GM19239 (cell line): Measurements from ENCODE around the gene BRIP1.
"Not testable (repeated sequence)": the region's sequence is repeated elsewhere in the genome, so short reads cannot be mapped to it uniquely, and the experiment has no call there.

ENCODE experiments used
- DNase-seq: peaks from one replicate; pipeline ENCODE4 v3.0.0; 2011; ENCODE audit warnings: low spot score; ENCODE audit not compliant: insufficient read length
- FAIRE-seq: peaks from 2 replicates; lab custom pipeline; 2011; peaks lifted over from hg19 to GRCh38; lab: Jason Lieb, UNC

The BRIP1 gene

DNA sequence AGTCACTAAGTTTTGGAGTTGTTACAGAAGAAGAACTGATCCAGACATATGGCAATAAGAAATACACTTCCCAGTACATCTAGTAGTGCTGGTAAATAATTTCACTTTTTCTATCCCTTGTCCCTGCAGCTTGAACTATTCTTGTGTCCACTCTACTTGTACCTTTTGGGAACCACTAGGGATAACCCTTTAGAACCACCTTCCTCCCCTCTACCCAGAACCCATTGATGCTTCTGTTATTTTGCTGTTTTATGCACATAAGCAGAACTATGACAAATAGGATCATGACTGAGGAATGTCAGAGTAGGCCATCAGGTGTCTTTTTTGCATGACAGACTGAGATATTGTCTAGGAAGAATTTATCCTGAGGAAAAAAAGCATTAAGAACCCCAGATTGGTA, 125.1 kb downstream of the BRIP1 start:
- FAIRE-seq = no peak
- DNase-seq = no peak

GRCh38 chr17:61737820-61738219, 125.5 kb downstream of the BRIP1 start:
- no peak for FAIRE-seq
- DNase-seq = no peak

GRCh38 chr17:61736438-61736837, 126.9 kb downstream of the BRIP1 start:
- DNase-seq = no peak
- no peak for FAIRE-seq

GRCh38 chr17:61735807-61736206, 127.5 kb downstream of the BRIP1 start:
- no peak for DNase-seq
- FAIRE-seq = no peak

- FAIRE-seq = no peak
- no peak for DNase-seq
Observed at GRCh38 chr17:61734466-61734865, 128.9 kb downstream of the BRIP1 start.

- FAIRE-seq (no peak), DNase-seq (no peak)
Observed at GRCh38 chr17:61734012-61734411, 129.3 kb downstream of the BRIP1 start.

DNA sequence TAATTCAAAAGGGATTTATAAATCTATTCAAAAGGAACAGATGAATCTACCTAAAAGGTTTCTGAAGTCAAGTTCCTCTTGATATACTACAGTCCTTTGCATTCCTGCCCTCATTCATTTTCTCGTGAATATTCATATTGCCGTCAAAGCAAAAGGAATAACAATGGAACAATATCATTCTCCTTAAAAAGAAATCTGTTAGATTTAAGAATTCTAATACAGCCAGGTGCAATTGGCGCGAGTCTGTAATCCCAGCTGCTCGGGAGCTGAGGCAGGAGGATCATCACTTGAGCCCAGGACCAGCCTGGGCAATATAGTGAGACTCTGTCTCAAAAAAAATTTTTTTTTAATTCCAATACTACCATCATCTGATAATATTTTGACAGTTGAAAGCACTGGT, 130.3 kb downstream of the BRIP1 start:
- FAIRE-seq = no peak

GRCh38 chr17:61732169-61732568, 131.2 kb downstream of the BRIP1 start:
- FAIRE-seq (no peak), DNase-seq (no peak)

More for the DNA sequence above, 130.3 kb downstream of the BRIP1 start:
- no peak for DNase-seq

GRCh38 chr17:61731330-61731729, 132.0 kb downstream of the BRIP1 start:
- DNase-seq (no peak), FAIRE-seq (no peak)

DNA sequence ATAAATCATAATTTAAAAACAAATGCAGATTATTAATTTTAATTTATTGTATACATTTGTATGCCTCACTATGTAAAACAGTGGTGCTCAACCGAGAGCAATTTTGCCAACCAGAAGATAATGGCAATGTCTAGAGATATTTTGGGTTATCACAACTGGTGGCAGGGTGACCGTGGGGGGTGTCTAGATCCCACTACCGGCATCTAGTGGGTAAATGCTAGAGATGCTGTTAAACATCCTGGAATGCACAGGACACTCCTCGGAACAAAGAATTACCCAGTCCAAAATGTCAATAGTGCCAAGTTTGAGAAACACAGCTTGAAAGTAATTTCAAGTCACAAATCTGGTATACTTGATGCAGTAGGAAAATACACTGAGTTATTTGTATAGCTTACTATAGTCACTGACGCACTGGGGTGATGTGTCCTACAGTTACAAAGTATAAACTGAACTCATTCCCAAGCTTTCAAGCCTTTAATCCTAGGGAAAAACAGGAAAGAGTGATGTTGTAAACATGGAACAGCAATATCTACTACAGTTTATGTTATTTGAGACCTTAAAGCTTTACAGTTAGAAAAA, 133.5 kb downstream of the BRIP1 start:
- DNase-seq (no peak), FAIRE-seq (no peak)

DNA sequence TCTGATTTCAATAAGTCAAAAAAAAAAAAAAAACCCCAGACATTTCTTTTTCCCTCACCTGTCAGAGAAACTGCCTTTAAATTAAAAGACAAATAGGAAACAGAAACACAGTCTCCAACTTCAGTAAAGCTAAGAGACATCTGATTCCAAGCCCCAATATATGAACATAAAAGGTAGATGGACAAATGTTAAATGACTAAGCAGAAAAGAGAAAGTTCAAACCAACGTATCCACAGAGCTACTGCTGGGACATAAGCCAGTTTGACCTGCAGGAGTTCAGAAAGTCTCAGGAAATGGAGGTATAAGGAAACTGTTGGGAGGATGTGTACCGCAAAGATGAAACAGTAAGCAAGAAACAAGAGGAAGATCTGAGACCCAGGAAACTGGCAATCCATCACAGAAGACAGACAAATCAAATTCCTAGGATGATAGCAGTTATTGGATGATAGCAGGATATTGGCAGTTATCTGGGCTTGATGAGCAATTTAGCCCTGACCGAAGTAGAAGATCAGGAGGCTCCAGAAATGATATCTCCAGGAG, 135.0 kb downstream of the BRIP1 start:
- no peak for DNase-seq
- FAIRE-seq = no peak

GRCh38 chr17:61727798-61728197, 135.5 kb downstream of the BRIP1 start:
- DNase-seq, FAIRE-seq: not testable (repeated sequence)

DNA sequence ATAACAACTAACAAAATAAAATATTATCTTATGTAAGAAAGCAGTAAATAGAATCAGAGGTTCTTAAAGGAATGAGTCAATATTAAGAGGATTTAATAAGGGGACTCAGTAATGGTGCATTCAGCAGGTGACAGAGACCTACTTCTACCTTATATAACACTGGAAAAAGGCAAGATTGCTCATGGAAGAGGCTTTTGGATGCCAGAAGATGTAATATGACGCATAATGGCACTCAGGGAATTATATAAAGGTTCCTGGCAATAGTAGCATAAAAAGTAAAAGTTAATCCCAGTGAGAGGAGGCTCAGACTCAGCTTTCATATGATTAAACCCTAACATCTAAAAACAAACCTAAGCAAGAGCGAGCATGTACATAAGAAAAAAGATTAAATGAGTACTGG, 136.4 kb downstream of the BRIP1 start:
- FAIRE-seq (no peak), DNase-seq (no peak)

DNA sequence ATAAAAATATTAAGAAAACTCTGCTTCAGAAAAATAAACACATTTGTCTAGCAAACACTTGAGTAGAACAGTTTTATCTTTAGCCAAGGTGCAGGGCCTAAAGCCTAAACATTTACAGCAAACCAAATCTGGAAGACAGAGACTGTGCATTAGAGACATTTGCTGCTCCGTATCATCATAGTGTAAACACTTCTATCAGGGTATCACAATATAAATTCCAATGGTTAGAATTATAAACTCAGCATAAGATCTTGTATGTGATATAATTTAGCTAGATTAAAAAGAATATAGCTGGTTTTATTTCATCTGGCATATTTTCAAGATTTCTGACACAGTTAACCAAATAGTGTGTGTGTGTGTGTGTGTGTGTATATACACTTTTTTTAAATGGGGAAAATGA, 138.6 kb downstream of the BRIP1 start:
- FAIRE-seq = no peak
- DNase-seq = no peak

DNA sequence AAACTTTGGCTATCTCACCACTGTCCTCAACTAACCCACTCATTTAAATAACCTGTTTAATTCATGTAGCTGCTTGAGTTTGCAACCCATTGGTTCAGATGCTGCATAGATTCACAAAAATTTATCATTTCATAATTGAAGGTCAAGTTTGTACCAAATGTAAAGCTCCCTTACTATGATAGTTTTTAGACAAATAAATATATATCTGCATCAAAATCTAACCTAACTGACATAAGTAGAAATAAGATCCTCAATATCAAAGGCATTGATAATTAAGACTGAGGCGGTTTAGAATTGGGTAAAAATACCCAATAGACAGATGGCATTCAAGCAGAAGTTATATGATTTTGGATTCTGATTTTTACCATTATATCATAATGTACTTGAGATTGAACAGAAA, 139.4 kb downstream of the BRIP1 start:
- DNase-seq (no peak), FAIRE-seq (no peak)

DNA sequence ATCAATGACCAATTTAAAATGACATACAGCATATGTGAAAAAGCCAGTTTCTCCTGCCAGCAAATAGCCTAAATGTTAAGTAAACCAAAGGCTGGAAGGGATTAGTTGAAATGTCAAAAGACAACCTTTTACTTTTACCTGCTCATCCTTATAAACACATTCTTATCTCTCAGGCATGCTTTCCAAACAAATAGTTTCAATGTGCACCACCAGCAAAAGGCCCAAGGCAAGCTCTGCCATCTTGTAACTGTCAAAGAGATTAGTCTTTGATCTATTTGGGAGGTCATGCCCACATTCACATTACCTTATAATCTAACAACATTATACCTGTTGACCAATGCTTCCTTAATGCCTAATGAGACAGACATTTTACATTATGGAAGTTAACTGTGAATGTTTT, 140.1 kb downstream of the BRIP1 start:
- DNase-seq (no peak), FAIRE-seq (no peak)

DNA sequence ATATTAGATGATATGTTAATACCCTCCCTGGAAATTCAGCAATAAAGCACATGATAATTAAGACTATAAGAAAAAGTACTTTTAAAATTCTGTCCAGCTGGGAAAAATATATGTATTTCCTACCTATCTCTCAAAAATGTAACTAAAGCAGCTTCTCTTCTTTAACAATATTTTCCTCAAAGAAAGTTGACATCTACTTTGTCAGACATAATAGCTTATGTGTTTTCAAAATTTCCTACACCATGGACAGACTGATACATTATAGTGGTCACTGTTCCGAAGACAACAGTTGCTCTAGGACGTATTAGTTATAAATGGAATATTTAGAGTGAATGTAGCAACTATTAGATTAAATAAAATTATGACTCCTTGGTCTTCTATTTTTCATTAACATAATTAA, 140.9 kb downstream of the BRIP1 start:
- FAIRE-seq (no peak), DNase-seq (no peak)

DNA sequence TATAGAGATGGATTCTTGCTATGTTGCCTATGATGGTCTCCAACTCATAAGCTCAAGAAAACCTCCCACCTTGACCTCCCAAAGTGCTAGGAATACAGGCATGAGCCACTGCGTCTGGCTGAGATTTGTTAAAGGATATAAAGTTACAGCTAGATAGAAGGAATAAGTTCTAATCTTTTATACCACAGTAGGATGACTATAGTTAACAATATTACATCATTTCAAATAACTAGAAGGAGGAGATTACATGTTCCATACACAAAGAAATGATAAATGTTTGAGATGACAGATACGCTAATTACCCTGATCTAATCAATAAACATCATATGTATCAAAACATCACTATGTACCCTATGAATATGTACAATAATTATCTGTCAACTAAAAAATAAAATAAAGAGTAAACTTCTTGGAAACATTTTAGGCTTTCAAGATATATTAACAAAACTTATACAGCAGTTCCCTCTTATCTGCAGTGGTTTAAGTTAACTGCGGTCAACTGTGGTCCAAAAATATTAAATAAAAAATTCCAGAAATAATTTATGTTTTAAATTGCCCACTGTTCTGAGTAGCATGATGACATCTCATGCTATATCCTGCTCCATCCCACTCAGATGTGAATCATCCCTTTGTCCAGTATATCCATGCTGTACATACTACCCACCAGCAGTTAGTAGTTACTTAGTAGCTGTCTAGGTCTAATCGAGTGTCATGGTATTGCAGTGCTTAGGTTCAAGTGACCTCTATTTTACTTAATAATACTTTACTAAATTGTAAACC, 143.1 kb downstream of the BRIP1 start:
- no peak for FAIRE-seq
- DNase-seq = no peak

DNA sequence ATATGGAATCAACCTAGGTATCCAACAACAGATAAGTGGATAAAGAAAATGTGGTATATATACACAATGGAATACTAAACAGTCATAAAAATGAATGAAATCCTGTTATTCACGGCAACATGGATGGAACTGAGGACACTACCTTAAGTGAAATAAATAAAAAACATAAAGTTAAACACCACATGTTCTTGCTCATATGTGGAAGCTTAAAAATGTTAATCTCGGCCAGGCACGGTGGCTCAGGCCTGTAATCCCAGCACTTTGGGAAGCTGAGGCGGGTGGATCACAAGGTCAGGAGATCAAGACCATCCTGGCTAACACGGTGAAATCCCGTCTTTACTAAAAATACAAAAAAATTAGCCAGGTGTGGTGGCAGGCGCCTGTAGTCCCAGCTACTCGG, 144.1 kb downstream of the BRIP1 start:
- DNase-seq, FAIRE-seq: not testable (repeated sequence)

DNA sequence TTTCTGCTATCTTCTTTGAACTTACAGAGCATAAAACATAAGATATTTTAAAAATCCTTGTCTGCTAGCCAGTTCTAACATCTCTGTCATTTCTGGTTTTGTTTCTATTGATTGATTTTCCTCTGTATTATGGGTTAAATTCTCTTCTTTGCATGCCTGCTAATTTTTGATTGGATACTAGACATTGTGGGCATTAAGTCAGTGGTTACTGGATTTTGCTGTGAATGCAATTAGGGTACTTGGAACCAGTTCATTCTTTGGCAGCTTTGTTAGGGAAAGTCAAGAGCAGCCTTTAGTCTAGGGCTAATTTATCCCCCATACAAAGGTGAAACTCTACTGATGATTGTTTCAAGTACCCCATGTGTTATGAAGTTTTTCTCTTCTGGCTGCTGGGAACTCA, 145.3 kb downstream of the BRIP1 start:
- DNase-seq (no peak), FAIRE-seq (no peak)

GRCh38 chr17:61717352-61717751, 146.0 kb downstream of the BRIP1 start:
- DNase-seq (no peak), FAIRE-seq (no peak)
